Skeletal muscle satellite cell (primary cell): Measurements from ENCODE around the gene DIABLO.

Experiments used
- H3K27me3 ChIP-seq: 2 replicates; pipeline ENCODE4 v1.7.0; 2013; ENCODE audit warnings: low read length; ENCODE audit not compliant: control insufficient read depth, insufficient read depth
- H3K36me3 ChIP-seq: 2 replicates; pipeline ENCODE4 v1.7.0; 2013; ENCODE audit warnings: mild to moderate bottlenecking, control low read depth, low read length; ENCODE audit not compliant: insufficient read depth
- H3K4me1 ChIP-seq: 2 replicates; pipeline ENCODE4 v1.7.0; 2013; ENCODE audit warnings: low read length; ENCODE audit not compliant: control insufficient read depth, insufficient read depth
- H3K4me2 ChIP-seq: 2 replicates; pipeline ENCODE4 v1.7.0; 2013; ENCODE audit warnings: mild to moderate bottlenecking, low read length
- H3K4me3 ChIP-seq: 2 replicates; pipeline ENCODE4 v1.7.0; 2013; ENCODE audit warnings: low read length
- H3K9ac ChIP-seq: 2 replicates; pipeline ENCODE4 v1.7.0; 2013; ENCODE audit warnings: mild to moderate bottlenecking, low read depth, low read length, moderate library complexity
- H3K9me3 ChIP-seq: replicated peaks from 2 replicates; pipeline ENCODE4 v1.7.0; 2013; ENCODE audit warnings: mild to moderate bottlenecking, control low read depth, low read length
- small RNA-seq: library from RNA; depleted of rRNA; stranded (forward); fragments of <200 nt; gene quantifications from one replicate; pipeline ENCODE3, GENCODE V24; 2012

Gene DIABLO

GRCh38 chr12:122166422-122167349, 59.2 kb downstream of the DIABLO start:
- H3K9ac ChIP-seq: no peak overlapping the region
- H3K4me2 ChIP-seq: no peak overlapping the region
- peaks cover 13% of the 10 kb centered on the region for H3K27me3 ChIP-seq
- no peaks in the 10 kb centered on the region for H3K4me1 ChIP-seq
- no peaks in the 10 kb centered on the region for H3K36me3 ChIP-seq
- no peaks in the 10 kb centered on the region for H3K9me3 ChIP-seq
- H3K4me3 ChIP-seq: no peak overlapping the region

- Histone ChIP-seq H3K4me2 (no peak overlapping the region), H3K36me3 (no peaks in the 10 kb centered on the region), H3K9me3 (no peaks in the 10 kb centered on the region)
These were observed 62.9 kb downstream of the DIABLO start for GRCh38 chr12:122162976-122163375.

GRCh38 chr12:122161682-122162081, 64.2 kb downstream of the DIABLO start:
- H3K9me3 ChIP-seq: no peaks in the 10 kb centered on the region

More at GRCh38 chr12:122162976-122163375, 62.9 kb downstream of the DIABLO start:
- H3K4me3 ChIP-seq: no peak overlapping the region
- no peak overlapping the region for H3K9ac ChIP-seq
- peaks cover 8% of the 10 kb centered on the region for H3K27me3 ChIP-seq
- no peaks in the 10 kb centered on the region for H3K4me1 ChIP-seq

GRCh38 chr12:122160761-122161160, 65.1 kb downstream of the DIABLO start:
- Histone ChIP-seq H3K4me3 (no peak overlapping the region), H3K36me3 (no peaks in the 10 kb centered on the region), H3K9ac (no peak overlapping the region), H3K4me2 (no peak overlapping the region), H3K4me1 (no peaks in the 10 kb centered on the region), H3K27me3 (peaks cover 3% of the 10 kb centered on the region), H3K9me3 (no peaks in the 10 kb centered on the region)

More at GRCh38 chr12:122161682-122162081, 64.2 kb downstream of the DIABLO start:
- H3K36me3 ChIP-seq: no peaks in the 10 kb centered on the region
- H3K4me2 ChIP-seq: no peak overlapping the region
- H3K27me3 ChIP-seq: peaks cover 4% of the 10 kb centered on the region
- H3K4me3 ChIP-seq: no peak overlapping the region
- no peak overlapping the region for H3K9ac ChIP-seq
- no peaks in the 10 kb centered on the region for H3K4me1 ChIP-seq

- Histone ChIP-seq H3K4me1 (no peaks in the 10 kb centered on the region), H3K9me3 (no peaks in the 10 kb centered on the region), H3K9ac (no peak overlapping the region), H3K36me3 (no peaks in the 10 kb centered on the region), H3K4me2 (no peak overlapping the region), H3K27me3 (peaks cover 3% of the 10 kb centered on the region), H3K4me3 (no peak overlapping the region)
These were observed 66.0 kb downstream of the DIABLO start for GRCh38 chr12:122159882-122160281.

GRCh38 chr12:122158700-122159285, 67.1 kb downstream of the DIABLO start:
- Histone ChIP-seq H3K9me3 (no peaks in the 10 kb centered on the region), H3K27me3 (peaks cover 3% of the 10 kb centered on the region), H3K4me1 (no peaks in the 10 kb centered on the region), H3K4me2 (no peak overlapping the region), H3K36me3 (no peaks in the 10 kb centered on the region), H3K9ac (no peak overlapping the region), H3K4me3 (no peak overlapping the region)

Small RNA genes lying within 50 kb of the gene (small RNA-seq; reads per million reads assigned to genes)
- gene DIABLO: 0.56 reads per million
